Stomach (tissue), 4 donors: ENCODE results near the gene PDK2.

Source experiments
- POLR2A ChIP-seq, 4 donors: fragments of 450-650 bp; IDR thresholded peaks; one replicate each; pipeline ENCODE4 v1.6.1; 2016; ENCODE audit warnings: antibody characterized with exemption in 4 of 4, control low read depth in 2 of 4, mild to moderate bottlenecking in 1 of 4, moderate library complexity in 1 of 4
- POLR2AphosphoS5 ChIP-seq, 3 donors: sonication (generic); formaldehyde crosslinking; IDR thresholded peaks; one replicate each; pipeline ENCODE4 v1.6.1; 2016; ENCODE audit warnings: antibody characterized with exemption in 3 of 3
- TF ChIP-seq, protein P1 (sequence below), 7 experiments: fragments of 450-650 bp in 4 of 7; fragments of 200-600 bp in 3 of 7; sonication (generic) in 3 of 7; IDR thresholded peaks; one replicate each; pipeline ENCODE4 v1.5.1; 2016 to 2019; ENCODE audit warnings: antibody characterized with exemption in 7 of 7, control low read depth in 2 of 7, mild to moderate bottlenecking in 1 of 7

DNA sequence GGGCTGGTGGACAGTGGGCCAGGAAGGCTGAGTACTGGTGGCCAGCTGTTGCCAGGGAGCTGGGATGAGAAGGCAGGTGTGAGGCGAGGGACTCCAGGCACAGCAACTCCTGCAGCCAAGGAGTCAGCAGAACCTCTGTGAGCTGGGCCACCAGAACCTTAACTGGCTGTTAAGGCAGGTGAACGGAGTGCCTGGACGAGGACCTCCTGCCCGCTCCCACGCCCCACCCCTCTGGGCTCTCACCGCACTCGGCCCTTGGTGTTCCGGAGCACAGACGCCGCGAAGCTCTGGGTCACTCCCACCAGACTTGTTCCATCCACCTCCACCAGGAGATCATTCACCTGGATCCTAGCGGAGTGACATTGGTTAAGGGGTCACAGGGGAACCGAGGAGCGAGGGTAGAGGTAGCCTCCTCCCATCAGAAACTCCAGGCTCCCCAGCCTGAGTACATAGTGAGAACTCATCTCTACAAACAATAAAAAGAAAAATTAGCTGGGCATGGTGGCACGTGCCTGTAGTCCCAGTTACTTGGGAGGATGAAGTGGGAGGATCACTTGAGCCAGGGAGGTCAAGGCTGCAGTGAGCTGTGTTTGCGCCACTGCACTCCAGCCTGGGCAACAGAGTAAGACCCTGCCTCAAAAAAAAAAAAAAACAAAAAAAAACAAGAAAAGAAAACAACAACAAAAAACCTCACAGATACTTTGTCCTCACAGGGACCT lies 46.0 kb downstream of the PDK2 start:
- TF ChIP-seq, protein P1, sequence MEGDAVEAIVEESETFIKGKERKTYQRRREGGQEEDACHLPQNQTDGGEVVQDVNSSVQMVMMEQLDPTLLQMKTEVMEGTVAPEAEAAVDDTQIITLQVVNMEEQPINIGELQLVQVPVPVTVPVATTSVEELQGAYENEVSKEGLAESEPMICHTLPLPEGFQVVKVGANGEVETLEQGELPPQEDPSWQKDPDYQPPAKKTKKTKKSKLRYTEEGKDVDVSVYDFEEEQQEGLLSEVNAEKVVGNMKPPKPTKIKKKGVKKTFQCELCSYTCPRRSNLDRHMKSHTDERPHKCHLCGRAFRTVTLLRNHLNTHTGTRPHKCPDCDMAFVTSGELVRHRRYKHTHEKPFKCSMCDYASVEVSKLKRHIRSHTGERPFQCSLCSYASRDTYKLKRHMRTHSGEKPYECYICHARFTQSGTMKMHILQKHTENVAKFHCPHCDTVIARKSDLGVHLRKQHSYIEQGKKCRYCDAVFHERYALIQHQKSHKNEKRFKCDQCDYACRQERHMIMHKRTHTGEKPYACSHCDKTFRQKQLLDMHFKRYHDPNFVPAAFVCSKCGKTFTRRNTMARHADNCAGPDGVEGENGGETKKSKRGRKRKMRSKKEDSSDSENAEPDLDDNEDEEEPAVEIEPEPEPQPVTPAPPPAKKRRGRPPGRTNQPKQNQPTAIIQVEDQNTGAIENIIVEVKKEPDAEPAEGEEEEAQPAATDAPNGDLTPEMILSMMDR (IDR thresholded peaks at IDR 0.05) = no peak
- TF ChIP-seq POLR2AphosphoS5 (IDR thresholded peaks at IDR 0.05) = no peak
- TF ChIP-seq POLR2A (IDR thresholded peaks at IDR 0.05) = no peak
